ENCODE measurements around the gene GPR4.
A peak's percentile ranks its signal among the peaks of the same experiment; 100 is the strongest.

GPR4 gene

DNA sequence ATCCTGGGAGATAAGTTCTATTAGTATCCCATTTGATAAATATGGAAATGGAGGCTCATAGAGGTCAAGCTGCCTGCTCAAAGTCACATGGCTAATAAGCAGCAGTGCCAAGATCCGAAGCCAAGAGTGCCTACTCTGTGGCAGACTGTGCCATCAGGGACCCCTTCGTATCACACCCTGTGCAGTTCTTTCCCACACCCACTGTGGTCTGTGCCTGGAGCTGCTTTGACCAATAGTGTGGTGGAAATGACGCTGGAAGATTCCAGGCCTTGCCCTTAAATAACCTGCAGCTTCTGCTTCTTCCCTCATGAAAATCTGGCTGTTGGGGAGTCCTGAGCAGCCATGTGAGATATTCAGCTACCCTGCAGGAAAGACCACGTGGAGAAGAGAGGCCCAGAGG, 27.5 kb downstream of the GPR4 start:
- H3K4me1 ChIP-seq (ENCODE audit: control insufficient read depth in 2 of 2, insufficient read depth in 1 of 2, low read depth in 1 of 2, low read length in 2 of 2): peaks cover 0 to 3% of the 10 kb centered on the region in 2 donors
- no peak overlapping the region for H3K27ac ChIP-seq (replicated peaks; ENCODE audit: low read length)
- no peak for DNase-seq (ENCODE audit: low spot score)
- no peak overlapping the region for H2BK5ac ChIP-seq (ENCODE audit: low read length)
- H3K4ac ChIP-seq (ENCODE audit: low read length): no peak overlapping the region
- no peak overlapping the region for H3K4me2 ChIP-seq (ENCODE audit: insufficient read depth, low read length, poor library complexity, severe bottlenecking)
- no peak overlapping the region for H2AFZ ChIP-seq (ENCODE audit: low read length)
- no peak overlapping the region for H2BK12ac ChIP-seq (ENCODE audit: low read length)
- no peaks in the 10 kb centered on the region for H3K36me3 ChIP-seq (replicated peaks in 1 of 2; ENCODE audit: control insufficient read depth in 2 of 2, insufficient read depth in 2 of 2, low read length in 2 of 2)
- no peak overlapping the region for H3K23ac ChIP-seq (ENCODE audit: low read depth, low read length, poor library complexity)
- no peak overlapping the region for H3K18ac ChIP-seq (ENCODE audit: low read length)
- H3K14ac ChIP-seq (ENCODE audit: low read length): no peak overlapping the region
- WGBS, 2 donors (ENCODE audit: extremely low coverage in 2 of 2, insufficient read length in 2 of 2, insufficient replicate concordance in 1 of 2): no CpG with 5 or more reads among the region's 4 CpGs
- H3K9ac ChIP-seq (ENCODE audit: low read depth, low read length, poor library complexity): no peak overlapping the region
- no peaks in the 10 kb centered on the region for H3K79me1 ChIP-seq (ENCODE audit: low read depth, low read length)
- H2AK5ac ChIP-seq (ENCODE audit: low read depth, low read length): peak overlapping the region; percentile 9
- H4K8ac ChIP-seq (ENCODE audit: low read depth, low read length): no peak overlapping the region
- H3K9me3 ChIP-seq (replicated peaks in 1 of 2; ENCODE audit: control insufficient read depth in 2 of 2, insufficient read depth in 1 of 2, low read depth in 1 of 2, low read length in 2 of 2): no peaks in the 10 kb centered on the region
- H4K91ac ChIP-seq (ENCODE audit: low read depth, low read length, poor library complexity): no peak overlapping the region
- no peak overlapping the region for H2BK15ac ChIP-seq (ENCODE audit: low read length)
- no peaks in the 10 kb centered on the region for H3K27me3 ChIP-seq (ENCODE audit: control insufficient read depth in 3 of 3, insufficient read depth in 3 of 3, low read depth in 1 of 3, low read length in 3 of 3)
- peak overlapping the region in 1 of 2 donors; percentile 40 for H3K4me3 ChIP-seq (ENCODE audit: low read length in 2 of 2)
- no peak overlapping the region for H2BK120ac ChIP-seq (ENCODE audit: low read depth, low read length)

DNA sequence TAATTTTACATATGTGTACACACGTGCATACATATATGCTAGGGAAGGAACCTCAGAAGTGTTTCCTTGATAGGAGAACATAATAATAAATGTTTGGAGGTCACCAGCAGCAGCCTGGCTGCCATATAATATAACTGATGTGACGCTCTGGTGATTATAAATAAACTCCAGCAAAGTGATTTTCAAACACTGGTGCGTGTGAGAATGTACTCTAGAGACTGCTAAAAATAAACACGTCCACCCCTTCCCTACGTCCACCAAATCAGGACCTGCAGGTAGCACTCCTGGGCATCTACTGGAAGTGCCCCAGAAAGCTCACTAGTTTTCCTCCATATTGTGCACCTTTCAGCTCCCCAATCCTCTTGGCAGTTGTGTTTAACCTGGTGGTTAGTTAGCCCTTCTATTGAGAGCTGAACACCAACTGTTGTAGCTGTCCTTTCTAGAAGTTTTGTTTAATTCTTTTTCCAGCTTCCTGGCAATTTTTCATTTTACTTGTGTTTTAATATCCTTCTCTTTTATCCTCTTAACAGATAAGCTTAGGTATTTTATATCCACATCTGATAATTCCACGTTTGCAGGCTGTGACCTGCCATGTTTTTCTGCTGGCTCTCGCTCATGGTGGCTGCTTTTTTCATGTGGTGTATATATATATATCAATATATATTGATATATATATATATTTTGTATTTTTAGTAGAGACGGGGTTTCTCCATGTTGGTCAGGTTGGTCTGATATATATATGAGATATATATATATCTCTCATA, 30.4 kb downstream of the GPR4 start:
- no peak overlapping the region for H3K27ac ChIP-seq (replicated peaks; ENCODE audit: low read length)
- no peaks in the 10 kb centered on the region for H3K27me3 ChIP-seq (ENCODE audit: control insufficient read depth in 3 of 3, insufficient read depth in 3 of 3, low read depth in 1 of 3, low read length in 3 of 3)
- no peak overlapping the region for H3K4ac ChIP-seq (ENCODE audit: low read length)
- no peak overlapping the region for H4K8ac ChIP-seq (ENCODE audit: low read depth, low read length)
- H2BK15ac ChIP-seq (ENCODE audit: low read length): no peak overlapping the region
- no peak overlapping the region for H2AK5ac ChIP-seq (ENCODE audit: low read depth, low read length)
- H4K91ac ChIP-seq (ENCODE audit: low read depth, low read length, poor library complexity): no peak overlapping the region
- H3K36me3 ChIP-seq (replicated peaks in 1 of 2; ENCODE audit: control insufficient read depth in 2 of 2, insufficient read depth in 2 of 2, low read length in 2 of 2): no peaks in the 10 kb centered on the region
- no peaks in the 10 kb centered on the region for H3K79me1 ChIP-seq (ENCODE audit: low read depth, low read length)
- no peak overlapping the region for H3K23ac ChIP-seq (ENCODE audit: low read depth, low read length, poor library complexity)
- DNase-seq (ENCODE audit: low spot score): no peak
- H3K9ac ChIP-seq (ENCODE audit: low read depth, low read length, poor library complexity): no peak overlapping the region
- no peaks in the 10 kb centered on the region for H3K4me1 ChIP-seq (ENCODE audit: control insufficient read depth in 2 of 2, insufficient read depth in 1 of 2, low read depth in 1 of 2, low read length in 2 of 2)
- H2BK5ac ChIP-seq (ENCODE audit: low read length): no peak overlapping the region
- no CpG with 5 or more reads among the region's 8 CpGs for WGBS, 2 donors (ENCODE audit: extremely low coverage in 2 of 2, insufficient read length in 2 of 2, insufficient replicate concordance in 1 of 2)
- no peak overlapping the region for H3K4me3 ChIP-seq (ENCODE audit: low read length in 2 of 2)
- H2AFZ ChIP-seq (ENCODE audit: low read length): no peak overlapping the region
- no peak overlapping the region for H2BK120ac ChIP-seq (ENCODE audit: low read depth, low read length)
- H3K9me3 ChIP-seq (replicated peaks in 1 of 2; ENCODE audit: control insufficient read depth in 2 of 2, insufficient read depth in 1 of 2, low read depth in 1 of 2, low read length in 2 of 2): no peaks in the 10 kb centered on the region
- H3K14ac ChIP-seq (ENCODE audit: low read length): no peak overlapping the region
- no peak overlapping the region for H3K18ac ChIP-seq (ENCODE audit: low read length)
- H3K4me2 ChIP-seq (ENCODE audit: insufficient read depth, low read length, poor library complexity, severe bottlenecking): no peak overlapping the region
- H2BK12ac ChIP-seq (ENCODE audit: low read length): no peak overlapping the region

DNA sequence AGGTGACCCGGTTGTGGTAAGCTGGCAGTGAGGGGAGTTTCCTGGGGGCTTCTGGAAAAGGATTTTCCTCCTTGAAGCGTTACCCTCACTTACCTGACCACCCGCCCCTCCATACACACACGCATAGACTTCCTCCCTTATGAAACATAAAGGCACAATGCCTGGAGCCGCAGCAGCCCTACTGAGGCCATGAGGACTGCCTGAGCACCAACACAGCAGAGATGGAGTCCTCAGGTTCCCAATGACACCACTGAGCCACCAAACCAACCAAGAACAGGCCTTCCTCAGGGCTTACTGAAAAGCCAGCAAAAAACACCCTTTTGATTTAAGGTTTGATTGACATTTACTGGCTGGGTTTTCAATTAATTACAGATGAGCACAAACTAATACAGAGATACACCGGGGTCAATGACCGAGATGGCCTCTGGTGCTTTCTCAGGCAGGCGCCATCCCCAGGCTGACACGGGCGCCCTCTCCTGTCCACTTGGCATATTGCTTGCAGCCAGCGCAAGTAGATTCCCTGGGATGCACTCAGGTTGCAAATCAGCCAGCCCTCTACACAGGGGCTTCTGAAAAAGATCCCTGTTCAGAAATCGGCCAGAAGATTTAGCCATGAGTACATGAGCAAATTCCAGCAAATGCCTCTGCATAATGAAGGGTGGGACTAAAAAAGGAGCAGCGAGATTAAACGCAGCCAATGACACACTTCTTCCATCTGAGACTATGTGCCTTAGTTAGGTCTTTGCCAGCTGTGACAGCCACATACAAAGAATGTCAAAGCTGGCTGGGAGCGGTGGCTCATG, 32.2 kb downstream of the GPR4 start:
- H3K14ac ChIP-seq (ENCODE audit: low read length): no peak overlapping the region
- no peak overlapping the region for H3K4ac ChIP-seq (ENCODE audit: low read length)
- H3K79me1 ChIP-seq (ENCODE audit: low read depth, low read length): no peaks in the 10 kb centered on the region
- H4K8ac ChIP-seq (ENCODE audit: low read depth, low read length): no peak overlapping the region
- H3K4me3 ChIP-seq (ENCODE audit: low read length in 2 of 2): no peak overlapping the region
- H3K9ac ChIP-seq (ENCODE audit: low read depth, low read length, poor library complexity): no peak overlapping the region
- H3K9me3 ChIP-seq (replicated peaks in 1 of 2; ENCODE audit: control insufficient read depth in 2 of 2, insufficient read depth in 1 of 2, low read depth in 1 of 2, low read length in 2 of 2): no peaks in the 10 kb centered on the region
- no peak overlapping the region for H2BK120ac ChIP-seq (ENCODE audit: low read depth, low read length)
- no peak overlapping the region for H2AFZ ChIP-seq (ENCODE audit: low read length)
- no peak overlapping the region for H2BK5ac ChIP-seq (ENCODE audit: low read length)
- no peak overlapping the region for H3K27ac ChIP-seq (replicated peaks; ENCODE audit: low read length)
- H2BK15ac ChIP-seq (ENCODE audit: low read length): no peak overlapping the region
- H3K4me1 ChIP-seq (ENCODE audit: control insufficient read depth in 2 of 2, insufficient read depth in 1 of 2, low read depth in 1 of 2, low read length in 2 of 2): no peaks in the 10 kb centered on the region
- no peaks in the 10 kb centered on the region for H3K27me3 ChIP-seq (ENCODE audit: control insufficient read depth in 3 of 3, insufficient read depth in 3 of 3, low read depth in 1 of 3, low read length in 3 of 3)
- DNase-seq (ENCODE audit: low spot score): peak; percentile 47
- H2AK5ac ChIP-seq (ENCODE audit: low read depth, low read length): no peak overlapping the region
- H4K91ac ChIP-seq (ENCODE audit: low read depth, low read length, poor library complexity): no peak overlapping the region
- no peak overlapping the region for H2BK12ac ChIP-seq (ENCODE audit: low read length)
- no peak overlapping the region for H3K4me2 ChIP-seq (ENCODE audit: insufficient read depth, low read length, poor library complexity, severe bottlenecking)
- H3K23ac ChIP-seq (ENCODE audit: low read depth, low read length, poor library complexity): no peak overlapping the region
- H3K36me3 ChIP-seq (replicated peaks in 1 of 2; ENCODE audit: control insufficient read depth in 2 of 2, insufficient read depth in 2 of 2, low read length in 2 of 2): no peaks in the 10 kb centered on the region
- whole genome bisulfite sequencing, 2 donors (ENCODE audit: extremely low coverage in 2 of 2, insufficient read length in 2 of 2, insufficient replicate concordance in 1 of 2): no CpG with 5 or more reads among the region's 15 CpGs
- H3K18ac ChIP-seq (ENCODE audit: low read length): no peak overlapping the region

DNA sequence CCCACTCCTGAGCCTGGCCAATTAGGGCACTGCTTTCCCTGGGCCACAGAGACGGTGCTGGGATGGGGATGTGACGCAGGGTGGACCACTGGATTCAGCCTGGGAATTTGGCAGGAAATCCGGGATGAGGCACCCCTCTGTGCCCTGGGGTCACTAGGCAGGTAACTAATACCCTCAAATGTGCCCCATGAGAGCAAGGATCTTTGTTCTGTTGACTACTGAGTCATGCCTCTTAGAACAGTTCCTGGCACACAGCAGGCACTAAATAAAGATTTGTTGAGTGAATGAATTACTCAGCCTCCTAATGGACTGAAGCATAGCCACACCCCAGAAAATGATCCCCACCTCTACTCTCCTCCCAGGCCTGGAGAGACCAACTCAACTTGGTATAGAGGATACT, 33.3 kb downstream of the GPR4 start:
- WGBS, 2 donors (ENCODE audit: extremely low coverage in 2 of 2, insufficient read length in 2 of 2, insufficient replicate concordance in 1 of 2): no CpG with 5 or more reads among the region's 3 CpGs
- H3K4me1 ChIP-seq (ENCODE audit: control insufficient read depth in 2 of 2, insufficient read depth in 1 of 2, low read depth in 1 of 2, low read length in 2 of 2): no peaks in the 10 kb centered on the region
- no peak overlapping the region for H3K14ac ChIP-seq (ENCODE audit: low read length)
- no peak overlapping the region for H2BK5ac ChIP-seq (ENCODE audit: low read length)
- H4K8ac ChIP-seq (ENCODE audit: low read depth, low read length): no peak overlapping the region
- H3K9me3 ChIP-seq (replicated peaks in 1 of 2; ENCODE audit: control insufficient read depth in 2 of 2, insufficient read depth in 1 of 2, low read depth in 1 of 2, low read length in 2 of 2): no peaks in the 10 kb centered on the region
- no peaks in the 10 kb centered on the region for H3K27me3 ChIP-seq (ENCODE audit: control insufficient read depth in 3 of 3, insufficient read depth in 3 of 3, low read depth in 1 of 3, low read length in 3 of 3)
- no peak overlapping the region for H3K9ac ChIP-seq (ENCODE audit: low read depth, low read length, poor library complexity)
- H3K79me1 ChIP-seq (ENCODE audit: low read depth, low read length): peaks cover 5% of the 10 kb centered on the region
- no peak overlapping the region for H3K4me2 ChIP-seq (ENCODE audit: insufficient read depth, low read length, poor library complexity, severe bottlenecking)
- no peak for DNase-seq (ENCODE audit: low spot score)
- H4K91ac ChIP-seq (ENCODE audit: low read depth, low read length, poor library complexity): peak overlapping the region; percentile 19
- no peak overlapping the region for H2AK5ac ChIP-seq (ENCODE audit: low read depth, low read length)
- H2AFZ ChIP-seq (ENCODE audit: low read length): no peak overlapping the region
- no peak overlapping the region for H2BK15ac ChIP-seq (ENCODE audit: low read length)
- no peak overlapping the region for H3K4ac ChIP-seq (ENCODE audit: low read length)
- no peak overlapping the region for H3K27ac ChIP-seq (replicated peaks; ENCODE audit: low read length)
- no peak overlapping the region for H2BK12ac ChIP-seq (ENCODE audit: low read length)
- no peak overlapping the region for H3K4me3 ChIP-seq (ENCODE audit: low read length in 2 of 2)
- H3K18ac ChIP-seq (ENCODE audit: low read length): no peak overlapping the region
- H2BK120ac ChIP-seq (ENCODE audit: low read depth, low read length): no peak overlapping the region
- no peaks in the 10 kb centered on the region for H3K36me3 ChIP-seq (replicated peaks in 1 of 2; ENCODE audit: control insufficient read depth in 2 of 2, insufficient read depth in 2 of 2, low read length in 2 of 2)
- H3K23ac ChIP-seq (ENCODE audit: low read depth, low read length, poor library complexity): no peak overlapping the region

Measured in neuronal stem cell (in vitro differentiated cells).